Lower lobe of right lung (tissue), 2 donors: ENCODE measurements around the gene WNT7B. TPM values are rescaled to one million over a fixed set of nuclear protein-coding genes. Genes with fewer than 3 reads are reported as not detected.

ENCODE experiments used
- ATAC-seq, 2 donors: fragments of 200-7000 bp; cut with Tn5 transposase; one replicate each; pipeline ENCODE4 v1.9.1; 2020 to 2022; ENCODE audit warnings: mild to moderate bottlenecking in 2 of 2, moderate library complexity in 2 of 2
- DNase-seq: peaks from one replicate; pipeline ENCODE4 v3.0.0-alpha.2; 2020
- H3K27ac ChIP-seq: fragments of 200-600 bp; one replicate; pipeline ENCODE4 v1.8.0; 2022
- H3K27me3 ChIP-seq: fragments of 200-600 bp; one replicate; pipeline ENCODE4 v1.8.0; 2022; ENCODE audit warnings: low read depth
- H3K36me3 ChIP-seq: fragments of 200-600 bp; one replicate; pipeline ENCODE4 v1.8.0; 2022; ENCODE audit warnings: mild to moderate bottlenecking
- H3K4me1 ChIP-seq: fragments of 200-600 bp; one replicate; pipeline ENCODE4 v1.8.0; 2022
- H3K4me3 ChIP-seq: fragments of 200-600 bp; one replicate; pipeline ENCODE4 v1.8.0; 2022; ENCODE audit warnings: mild to moderate bottlenecking
- H3K9me3 ChIP-seq: fragments of 200-600 bp; one replicate; pipeline ENCODE4 v1.8.0; 2022
- CTCF ChIP-seq: fragments of 200-600 bp; IDR thresholded peaks from one replicate; pipeline ENCODE4 v1.8.0; 2022; ENCODE audit warnings: antibody characterized with exemption, mild to moderate bottlenecking
- intact Hi-C: fragments of 100-400 bp; cut with DNase I; formaldehyde crosslinking; loops from one replicate; pipeline ENCODE4 v1.11.0; 2022
- total RNA-seq: library from RNA; stranded (reverse); fragmentation: NEBNext Ultra II Directional; extraction: Animal tissue kit (Norgen Biotek cat#: 25700); gene quantifications from one replicate; pipeline ENCODE4 v1.2.1, GENCODE V29; 2021
- donor health status: DM: no; HTN: yes; CAD: no; lungs with severe emphysema.

WNT7B gene
- total RNA-seq, 1 donor from 2014 or later, result 6.3 TPM

GRCh38 chr22:46010207-46010867 lies 33.4 kb upstream of the WNT7B start:
- peaks cover 7% of the 10 kb centered on the region for H3K9me3 ChIP-seq
- no peaks in the 10 kb centered on the region for H3K36me3 ChIP-seq
- DNase-seq, result peak; percentile 41
- no peak overlapping the region for H3K27ac ChIP-seq
- intact Hi-C loops, result no loop called here
- no peak for TF ChIP-seq CTCF
- no peak overlapping the region for H3K4me3 ChIP-seq
- H3K27me3 ChIP-seq, result no peaks in the 10 kb centered on the region
- no peak for ATAC-seq
- H3K4me1 ChIP-seq, result peaks cover 50% of the 10 kb centered on the region

- intact Hi-C loops, result loop anchor here (10.0 kb wide), 1 partner anchor 105 kb away; no protein-coding TSS in a partner anchor
- H3K4me1 ChIP-seq, result peaks cover 48% of the 10 kb centered on the region
- H3K4me3 ChIP-seq, result no peak overlapping the region
- no peak for ATAC-seq
- peak; percentile 45 for DNase-seq
- H3K27me3 ChIP-seq, result no peaks in the 10 kb centered on the region
- peaks cover 7% of the 10 kb centered on the region for H3K9me3 ChIP-seq
- no peaks in the 10 kb centered on the region for H3K36me3 ChIP-seq
- no peak for TF ChIP-seq CTCF
- no peak overlapping the region for H3K27ac ChIP-seq
Observed at GRCh38 chr22:46009730-46010129, 32.8 kb upstream of the WNT7B start.

GRCh38 chr22:46008836-46009596 lies 32.1 kb upstream of the WNT7B start:
- peaks cover 7% of the 10 kb centered on the region for H3K9me3 ChIP-seq
- no peak overlapping the region for H3K27ac ChIP-seq
- ATAC-seq, result no peak
- no peaks in the 10 kb centered on the region for H3K36me3 ChIP-seq
- intact Hi-C loops, result loop anchor here (10.0 kb wide), 1 partner anchor 106 kb away; no protein-coding TSS in a partner anchor
- no peak for TF ChIP-seq CTCF
- no peaks in the 10 kb centered on the region for H3K27me3 ChIP-seq
- peak; percentile 30 for DNase-seq
- no peak overlapping the region for H3K4me3 ChIP-seq
- peaks cover 49% of the 10 kb centered on the region for H3K4me1 ChIP-seq

- Histone ChIP-seq H3K9me3 (peaks cover 7% of the 10 kb centered on the region), H3K27ac (peak overlapping the region; percentile 94), H3K27me3 (no peaks in the 10 kb centered on the region), H3K4me3 (no peak overlapping the region), H3K4me1 (peaks cover 49% of the 10 kb centered on the region), H3K36me3 (no peaks in the 10 kb centered on the region)
- TF ChIP-seq CTCF, result no peak
- ATAC-seq, result no peak
- DNase-seq, result no peak
- intact Hi-C loops, result loop anchor here (10.0 kb wide), 1 partner anchor 107 kb away; no protein-coding TSS in a partner anchor
Observed at GRCh38 chr22:46008291-46008690, 31.3 kb upstream of the WNT7B start.

GRCh38 chr22:46007848-46008261 lies 30.9 kb upstream of the WNT7B start:
- DNase-seq, result peak; percentile 69
- Histone ChIP-seq H3K4me1 (peaks cover 49% of the 10 kb centered on the region), H3K9me3 (peaks cover 7% of the 10 kb centered on the region), H3K27ac (peak overlapping the region; percentile 94), H3K36me3 (no peaks in the 10 kb centered on the region), H3K4me3 (no peak overlapping the region), H3K27me3 (no peaks in the 10 kb centered on the region)
- ATAC-seq, result peak; percentile 48 to 77
- intact Hi-C loops, result loop anchor here (10.0 kb wide), 1 partner anchor 107 kb away; no protein-coding TSS in a partner anchor
- TF ChIP-seq CTCF, result no peak
